ENCODE measurements around the gene DNAH2. TPM values are rescaled to one million over a fixed set of nuclear protein-coding genes. Genes with fewer than 3 reads are reported as not detected.

The DNAH2 gene
- polyA plus RNA-seq, 1 of the 3 experiments (the other 2 are of a cell fraction): 0.13 TPM

DNA sequence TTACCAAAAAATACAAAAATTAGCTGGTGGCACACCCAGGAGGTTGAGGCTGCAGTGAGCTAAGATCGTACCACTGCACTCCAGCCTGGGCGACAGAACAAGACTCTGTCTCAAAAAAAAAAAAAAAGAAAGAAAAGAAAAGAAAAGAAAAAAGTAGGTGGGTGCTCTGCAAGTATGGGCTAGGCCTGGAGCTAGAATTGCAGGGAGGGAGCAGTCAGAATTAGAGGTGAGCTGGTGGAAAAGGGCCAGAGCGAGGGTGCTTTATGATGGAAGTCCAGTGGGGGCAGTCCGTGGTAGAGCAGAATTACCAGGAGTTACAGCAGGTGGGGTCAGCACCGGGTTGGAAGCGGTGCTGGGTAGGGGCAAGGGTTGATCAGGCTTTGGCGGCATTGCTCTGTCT is 59.5 kb downstream of the DNAH2 start:
- H3K4me3 ChIP-seq (ENCODE audit: low read depth in 2 of 2, low read length in 1 of 2): no peak overlapping the region
- no peaks in the 10 kb centered on the region for H3K27me3 ChIP-seq (ENCODE audit: insufficient read depth)
- DNase-seq: no peak
- H3K9me2 ChIP-seq: no peaks in the 10 kb centered on the region
- H3K4me2 ChIP-seq: no peak overlapping the region
- H3K79me2 ChIP-seq (ENCODE audit: insufficient read depth): no peaks in the 10 kb centered on the region
- H3K36me3 ChIP-seq (replicated peaks in 1 of 2; ENCODE audit: control insufficient read depth in 1 of 2, insufficient read depth in 2 of 2, low read length in 1 of 2): no peaks in the 10 kb centered on the region
- ChIA-PET CTCF (interaction anchor here (0.7 to 5.6 kb wide), 3 partner anchors 32 to 264 kb away, joined by 3 to 39 read pairs (median 9); no protein-coding TSS in a partner anchor), POLR2A (no interaction called here)
- no peaks in the 10 kb centered on the region for H3K9me3 ChIP-seq
- H3K9ac ChIP-seq: no peak overlapping the region
- H4K20me1 ChIP-seq (ENCODE audit: insufficient read depth): no peaks in the 10 kb centered on the region
- TF ChIP-seq, protein P1, sequence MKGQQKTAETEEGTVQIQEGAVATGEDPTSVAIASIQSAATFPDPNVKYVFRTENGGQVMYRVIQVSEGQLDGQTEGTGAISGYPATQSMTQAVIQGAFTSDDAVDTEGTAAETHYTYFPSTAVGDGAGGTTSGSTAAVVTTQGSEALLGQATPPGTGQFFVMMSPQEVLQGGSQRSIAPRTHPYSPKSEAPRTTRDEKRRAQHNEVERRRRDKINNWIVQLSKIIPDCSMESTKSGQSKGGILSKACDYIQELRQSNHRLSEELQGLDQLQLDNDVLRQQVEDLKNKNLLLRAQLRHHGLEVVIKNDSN (IDR thresholded peaks at IDR 0.05; ENCODE audit: borderline replicate concordance, low read depth): no peak
- H3K27ac ChIP-seq (ENCODE audit: low read depth in 2 of 2, low read length in 1 of 2): no peak overlapping the region
- no peaks in the 10 kb centered on the region; a peak in 1 of 4 replicates for H3K4me1 ChIP-seq (ENCODE audit: control insufficient read depth in 1 of 2, insufficient read depth in 2 of 2, low read depth in 1 of 2, low read length in 1 of 2)
- 64% methylated on average over 7 of the region's 7 CpGs for WGBS (ENCODE audit: low lambda C conversion rate)
- no peaks in the 10 kb centered on the region for H3F3A ChIP-seq (replicated peaks; ENCODE audit: insufficient read depth)
- H2AFZ ChIP-seq (ENCODE audit: low read depth): no peak overlapping the region

DNA sequence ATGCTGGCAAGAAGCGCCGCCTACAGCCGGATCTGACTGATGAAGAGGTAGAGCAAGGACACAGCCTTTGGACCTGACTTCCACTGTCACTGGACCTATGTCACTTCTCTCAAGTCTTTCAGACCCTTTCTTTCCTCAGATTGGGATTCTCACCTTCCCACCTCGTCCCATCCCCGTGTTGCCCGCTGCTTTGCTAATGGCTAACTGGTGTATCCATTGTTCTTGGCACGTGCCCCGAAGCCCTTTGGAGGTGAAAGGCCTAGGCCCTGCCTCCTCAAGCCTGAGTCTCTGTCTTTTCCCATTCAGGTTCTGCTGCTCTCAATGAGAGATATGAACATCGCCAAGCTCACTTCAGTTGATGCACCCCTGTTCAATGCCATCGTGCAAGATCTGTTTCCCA is 63.2 kb downstream of the DNAH2 start:
- Histone ChIP-seq H3K36me3 (replicated peaks in 1 of 2; ENCODE audit: control insufficient read depth in 1 of 2, insufficient read depth in 2 of 2, low read length in 1 of 2) (no peaks in the 10 kb centered on the region), H3K27me3 (ENCODE audit: insufficient read depth) (no peaks in the 10 kb centered on the region), H3K9me2 (no peaks in the 10 kb centered on the region), H3K4me1 (ENCODE audit: control insufficient read depth in 1 of 2, insufficient read depth in 2 of 2, low read depth in 1 of 2, low read length in 1 of 2) (no peaks in the 10 kb centered on the region), H3K27ac (ENCODE audit: low read depth in 2 of 2, low read length in 1 of 2) (no peak overlapping the region), H4K20me1 (ENCODE audit: insufficient read depth) (no peaks in the 10 kb centered on the region), H3K4me2 (no peak overlapping the region), H3K9me3 (no peaks in the 10 kb centered on the region), H3K4me3 (ENCODE audit: low read depth in 2 of 2, low read length in 1 of 2) (no peak overlapping the region), H3K79me2 (ENCODE audit: insufficient read depth) (no peaks in the 10 kb centered on the region), H2AFZ (ENCODE audit: low read depth) (no peak overlapping the region), H3K9ac (no peak overlapping the region), H3F3A (replicated peaks; ENCODE audit: insufficient read depth) (no peaks in the 10 kb centered on the region)
- no peak for TF ChIP-seq SMC3 (IDR thresholded peaks at IDR 0.05; ENCODE audit: low read depth, low read length)
- no peak for TF ChIP-seq ELF1 (IDR thresholded peaks at IDR 0.05)
- no peak for TF ChIP-seq TCF12 (IDR thresholded peaks at IDR 0.05)
- no peak for TF ChIP-seq FOXM1 (IDR thresholded peaks at IDR 0.05; ENCODE audit: low read depth)
- no peak for TF ChIP-seq TAF1 (IDR thresholded peaks at IDR 0.05; ENCODE audit: borderline replicate concordance, low read depth, low read length)
- no peak for TF ChIP-seq TEAD4 (IDR thresholded peaks at IDR 0.05; ENCODE audit: borderline replicate concordance, insufficient read depth)
- no peak for TF ChIP-seq YY1 (IDR thresholded peaks at IDR 0.05; ENCODE audit: low read depth)
- TF ChIP-seq GATA2 (CRISPR knock-in tag; IDR thresholded peaks at IDR 0.05): no peak
- no peak for TF ChIP-seq CHD2 (IDR thresholded peaks at IDR 0.05; ENCODE audit: low read length, partially characterized antibody)
- TF ChIP-seq, protein P2, sequence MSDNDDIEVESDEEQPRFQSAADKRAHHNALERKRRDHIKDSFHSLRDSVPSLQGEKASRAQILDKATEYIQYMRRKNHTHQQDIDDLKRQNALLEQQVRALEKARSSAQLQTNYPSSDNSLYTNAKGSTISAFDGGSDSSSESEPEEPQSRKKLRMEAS (IDR thresholded peaks at IDR 0.05; ENCODE audit: low read depth): no peak
- no peak for TF ChIP-seq RCOR1 (IDR thresholded peaks at IDR 0.05; ENCODE audit: low read length)
- no peak for TF ChIP-seq EZH2phosphoT487 (IDR thresholded peaks at IDR 0.05; ENCODE audit: borderline replicate concordance, low read depth)
- TF ChIP-seq, protein P3, sequence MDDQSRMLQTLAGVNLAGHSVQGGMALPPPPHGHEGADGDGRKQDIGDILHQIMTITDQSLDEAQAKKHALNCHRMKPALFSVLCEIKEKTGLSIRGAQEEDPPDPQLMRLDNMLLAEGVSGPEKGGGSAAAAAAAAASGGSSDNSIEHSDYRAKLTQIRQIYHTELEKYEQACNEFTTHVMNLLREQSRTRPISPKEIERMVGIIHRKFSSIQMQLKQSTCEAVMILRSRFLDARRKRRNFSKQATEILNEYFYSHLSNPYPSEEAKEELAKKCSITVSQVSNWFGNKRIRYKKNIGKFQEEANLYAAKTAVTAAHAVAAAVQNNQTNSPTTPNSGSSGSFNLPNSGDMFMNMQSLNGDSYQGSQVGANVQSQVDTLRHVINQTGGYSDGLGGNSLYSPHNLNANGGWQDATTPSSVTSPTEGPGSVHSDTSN (IDR thresholded peaks at IDR 0.05): no peak
- no peak for TF ChIP-seq SIN3A (IDR thresholded peaks at IDR 0.05; ENCODE audit: borderline replicate concordance, low read depth, low read length)
- 68% methylated on average over 10 of the region's 10 CpGs for WGBS (ENCODE audit: low lambda C conversion rate)
- no peak for DNase-seq
- ChIA-PET POLR2A (no interaction called here), CTCF (interaction anchor here (5.6 kb wide), 1 partner anchor 36 kb away, joined by 39 read pairs; no protein-coding TSS in a partner anchor)

Data from SK-N-SH (cell line).